ENCODE results near the gene MCTP1. TPM values are rescaled to one million over a fixed set of nuclear protein-coding genes. Genes with fewer than 3 reads are reported as not detected.

Gene MCTP1
- total RNA-seq, 1 donor = 5.8 TPM

- no peaks in the 10 kb centered on the region for H3K36me3 ChIP-seq (ENCODE audit: insufficient read depth, low read length)
- peaks cover 4% of the 10 kb centered on the region for H3K79me2 ChIP-seq (ENCODE audit: insufficient read depth, low read length)
- H3K4me3 ChIP-seq (ENCODE audit: insufficient read depth, low read length) = no peak overlapping the region
- H2AFZ ChIP-seq (ENCODE audit: low read length) = peak overlapping the region; percentile 52
- no peak for DNase-seq (ENCODE audit: insufficient read length, low spot score, missing footprints)
- no peaks in the 10 kb centered on the region for H3K27me3 ChIP-seq (ENCODE audit: insufficient read depth, low read length)
- no peaks in the 10 kb centered on the region for H3K9me3 ChIP-seq (ENCODE audit: low read depth, low read length)
- H3K4me2 ChIP-seq (ENCODE audit: insufficient read depth, low read length) = no peak overlapping the region
- no peaks in the 10 kb centered on the region for H4K20me1 ChIP-seq (ENCODE audit: insufficient read depth, low read length)
- no peak overlapping the region for H3K27ac ChIP-seq (ENCODE audit: low read depth, low read length)
- no peak for TF ChIP-seq CTCF (IDR thresholded peaks at IDR 0.05; ENCODE audit: extremely low read depth, low read depth, low read length)
- H3K4me1 ChIP-seq (ENCODE audit: insufficient read depth, low read length) = no peaks in the 10 kb centered on the region
Observed at GRCh38 chr5:95042037-95042436, 242.9 kb downstream of the MCTP1 start.

GRCh38 chr5:95035891-95036685 is 248.8 kb downstream of the MCTP1 start:
- DNase-seq (ENCODE audit: insufficient read length, low spot score, missing footprints) = peak; percentile 21
- H3K4me1 ChIP-seq (ENCODE audit: insufficient read depth, low read length) = no peaks in the 10 kb centered on the region
- H3K79me2 ChIP-seq (ENCODE audit: insufficient read depth, low read length) = peaks cover 5% of the 10 kb centered on the region

DNA sequence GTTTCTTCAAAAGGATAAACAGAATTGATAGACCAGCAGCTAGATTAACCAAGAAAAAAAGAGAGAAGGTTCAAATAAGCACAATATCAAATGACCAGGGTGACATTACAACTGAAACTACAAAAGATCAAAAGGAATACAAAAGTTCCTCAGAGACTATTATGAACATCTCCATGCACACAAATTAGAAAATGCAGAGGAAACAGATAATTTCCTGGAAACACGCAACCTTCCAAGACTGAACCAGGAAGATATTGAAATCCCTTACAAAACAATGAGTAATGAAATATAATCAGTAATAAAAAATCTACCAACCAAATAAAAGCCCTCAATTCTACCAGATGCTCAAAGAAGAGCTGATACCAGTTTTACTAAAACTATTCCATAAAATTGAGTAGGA is 252.1 kb downstream of the MCTP1 start:
- no peak overlapping the region for H3K4me3 ChIP-seq (ENCODE audit: insufficient read depth, low read length)
- H2AFZ ChIP-seq (ENCODE audit: low read length) = no peak overlapping the region
- H3K4me2 ChIP-seq (ENCODE audit: insufficient read depth, low read length) = no peak overlapping the region
- H4K20me1 ChIP-seq (ENCODE audit: insufficient read depth, low read length) = no peaks in the 10 kb centered on the region
- DNase-seq (ENCODE audit: insufficient read length, low spot score, missing footprints) = no peak
- no peak overlapping the region for H3K27ac ChIP-seq (ENCODE audit: low read depth, low read length)
- no peaks in the 10 kb centered on the region for H3K36me3 ChIP-seq (ENCODE audit: insufficient read depth, low read length)
- peaks cover 12% of the 10 kb centered on the region for H3K79me2 ChIP-seq (ENCODE audit: insufficient read depth, low read length)
- no peaks in the 10 kb centered on the region for H3K4me1 ChIP-seq (ENCODE audit: insufficient read depth, low read length)
- H3K27me3 ChIP-seq (ENCODE audit: insufficient read depth, low read length) = no peaks in the 10 kb centered on the region
- no peaks in the 10 kb centered on the region for H3K9me3 ChIP-seq (ENCODE audit: low read depth, low read length)
- TF ChIP-seq CTCF (IDR thresholded peaks at IDR 0.05; ENCODE audit: extremely low read depth, low read depth, low read length) = no peak

More at GRCh38 chr5:95035891-95036685, 248.8 kb downstream of the MCTP1 start:
- H4K20me1 ChIP-seq (ENCODE audit: insufficient read depth, low read length) = no peaks in the 10 kb centered on the region
- no peaks in the 10 kb centered on the region for H3K27me3 ChIP-seq (ENCODE audit: insufficient read depth, low read length)
- TF ChIP-seq CTCF (IDR thresholded peaks at IDR 0.05; ENCODE audit: extremely low read depth, low read depth, low read length) = no peak
- H3K36me3 ChIP-seq (ENCODE audit: insufficient read depth, low read length) = no peaks in the 10 kb centered on the region
- no peak overlapping the region for H3K27ac ChIP-seq (ENCODE audit: low read depth, low read length)
- H3K4me3 ChIP-seq (ENCODE audit: insufficient read depth, low read length) = no peak overlapping the region
- H3K4me2 ChIP-seq (ENCODE audit: insufficient read depth, low read length) = peak overlapping the region; percentile 17
- H3K9me3 ChIP-seq (ENCODE audit: low read depth, low read length) = no peaks in the 10 kb centered on the region
- peak overlapping the region; percentile 20 for H2AFZ ChIP-seq (ENCODE audit: low read length)

GRCh38 chr5:95029569-95030366 is 255.1 kb downstream of the MCTP1 start:
- H2AFZ ChIP-seq (ENCODE audit: low read length) = no peak overlapping the region
- no peak overlapping the region for H3K4me3 ChIP-seq (ENCODE audit: insufficient read depth, low read length)
- H4K20me1 ChIP-seq (ENCODE audit: insufficient read depth, low read length) = no peaks in the 10 kb centered on the region

More at GRCh38 chr5:95029569-95030366, 255.1 kb downstream of the MCTP1 start:
- no peak for TF ChIP-seq CTCF (IDR thresholded peaks at IDR 0.05; ENCODE audit: extremely low read depth, low read depth, low read length)
- DNase-seq (ENCODE audit: insufficient read length, low spot score, missing footprints) = no peak
- H3K9me3 ChIP-seq (ENCODE audit: low read depth, low read length) = no peaks in the 10 kb centered on the region
- H3K36me3 ChIP-seq (ENCODE audit: insufficient read depth, low read length) = no peaks in the 10 kb centered on the region
- no peaks in the 10 kb centered on the region for H3K27me3 ChIP-seq (ENCODE audit: insufficient read depth, low read length)
- H3K79me2 ChIP-seq (ENCODE audit: insufficient read depth, low read length) = peaks cover 12% of the 10 kb centered on the region
- H3K4me2 ChIP-seq (ENCODE audit: insufficient read depth, low read length) = no peak overlapping the region
- H3K27ac ChIP-seq (ENCODE audit: low read depth, low read length) = no peak overlapping the region
- H3K4me1 ChIP-seq (ENCODE audit: insufficient read depth, low read length) = no peaks in the 10 kb centered on the region

Measured in osteoblast (primary cell).